Measurements from ENCODE around the gene TNFRSF8. TPM values are rescaled to one million over a fixed set of nuclear protein-coding genes. Genes with fewer than 3 reads are reported as not detected.
A peak's percentile ranks its signal among the peaks of the same experiment; 100 is the strongest.

TNFRSF8 gene
- total and polyA plus RNA-seq, 9 of the 15 experiments (the other 6 are each of a cell fraction or from before 2014, with no cell fraction given) = 3.5 to 38.4 (median 17.1) TPM

GRCh38 chr1:12113433-12114339 is 50.6 kb downstream of the TNFRSF8 start (continued):
- peak in 1 of 2 experiments; percentile 54; a peak in 1 of 4 replicates for TF ChIP-seq MLLT1 (IDR thresholded peaks at IDR 0.05)
- TF ChIP-seq PTRF (tag; IDR thresholded peaks at IDR 0.05) = peak; percentile 72
- TF ChIP-seq HDAC2 (IDR thresholded peaks at IDR 0.05) = 0 out of 2 replicates have a peak, but pooled peaks have one; percentile 25
- 0 out of 4 replicates have a peak, but pooled peaks of 1 of the 2 experiments have one; percentile 3 for TF ChIP-seq FOXK2 (conservative IDR thresholded peaks at IDR 0.05 in 1 of 2, IDR thresholded peaks at IDR 0.05 in 1 of 2; ENCODE audit: low read depth in 2 of 2)
- no peak for TF ChIP-seq SIX5 (IDR thresholded peaks at IDR 0.05; ENCODE audit: borderline replicate concordance in 1 of 2, insufficient read depth in 1 of 2, low read depth in 1 of 2, low read length in 2 of 2)
- no peak for TF ChIP-seq ID3 (CRISPR knock-in tag; IDR thresholded peaks at IDR 0.05)
- TF ChIP-seq ID3 (tag; IDR thresholded peaks at IDR 0.05) = peak; percentile 77
- no peak for TF ChIP-seq HNRNPUL1 (IDR thresholded peaks at IDR 0.05; ENCODE audit: low read length)
- 0 out of 2 replicates have a peak, but pooled peaks have one; percentile 27 for TF ChIP-seq MEF2D (tag; conservative IDR thresholded peaks at IDR 0.05; ENCODE audit: low read depth)
- 0 out of 2 replicates have a peak, but pooled peaks have one; percentile 30 for TF ChIP-seq ZNF589 (CRISPR knock-in tag; IDR thresholded peaks at IDR 0.05; ENCODE audit: low read depth)
- peak; percentile 56 for TF ChIP-seq ESRRA (IDR thresholded peaks at IDR 0.05; ENCODE audit: borderline replicate concordance, low read depth)
- peak; percentile 86 for TF ChIP-seq RBM25 (IDR thresholded peaks at IDR 0.05; ENCODE audit: low read depth, low read length, severe bottlenecking)
- 0 out of 2 replicates have a peak, but pooled peaks have one; percentile 85 for TF ChIP-seq THRB (CRISPR knock-in tag; conservative IDR thresholded peaks at IDR 0.05)
- TF ChIP-seq NR4A1 (CRISPR knock-in tag; IDR thresholded peaks at IDR 0.05) = no peak
- TF ChIP-seq NR4A1 (tag; IDR thresholded peaks at IDR 0.05) = 0 out of 2 replicates have a peak, but pooled peaks have one; percentile 61
- 0 out of 2 replicates have a peak, but pooled peaks have one; percentile 4 for TF ChIP-seq ZNF668 (CRISPR knock-in tag; IDR thresholded peaks at IDR 0.05)
- TF ChIP-seq NFRKB (IDR thresholded peaks at IDR 0.05; ENCODE audit: low read depth) = no peak
- TF ChIP-seq EHMT2 (IDR thresholded peaks at IDR 0.05) = no peak
- no peak for TF ChIP-seq IRF9 (tag; IDR thresholded peaks at IDR 0.05)
- TF ChIP-seq ADNP (tag; IDR thresholded peaks at IDR 0.05) = peak; percentile 88; the same call in 1 of the 2 replicates
- TF ChIP-seq SIRT6 (IDR thresholded peaks at IDR 0.05; ENCODE audit: low read depth, low read length) = no peak
